Measurements from ENCODE around the gene BAG1. TPM values are rescaled to one million over a fixed set of nuclear protein-coding genes. Genes with fewer than 3 reads are reported as not detected.

BAG1 gene
- total RNA-seq: 100 to 1,000 TPM in 3 of 4 donors, 10 to 100 TPM in 1; 81.5 to 244 (median 158) TPM

GRCh38 chr9:33264473-33265177, at the start of gene BAG1, which contains the start of gene CHMP5:
Gene BAG1, minus strand, starts transcription at chr9:33264708.
Gene CHMP5, plus strand, starts transcription at chr9:33265049. Its CDS starts 30 bp downstream, at chr9:33265079.
- TF ChIP-seq POLR2A (IDR thresholded peaks at IDR 0.05) (peak; percentile 98 to 99), CTCF (IDR thresholded peaks at IDR 0.05 in 4 of 5, conservative IDR thresholded peaks at IDR 0.05 in 1 of 5) (peak in 3 of 5 experiments; percentile 21 to 51 (median 48))
- H3K9me3 ChIP-seq: no peaks in the 10 kb centered on the region
- peaks cover 17 to 20% of the 10 kb centered on the region in 2 donors for H3K4me1 ChIP-seq
- peak within 1 kb of the TSS; percentile 86 to 100 (median 90) for H3K4me3 ChIP-seq
- in situ Hi-C loops (cut with MboI; ENCODE audit: low sequenced_read_pairs in 4 of 4) (no loop called here), intact Hi-C loops (cut with DNase I; ENCODE audit: low total_unique reads) (loop anchor here (1.0 kb wide), 1 partner anchor 26 kb away; the partner anchor contains the start of gene NFX1)
- H3K36me3 ChIP-seq: peaks cover 0 to 51% of the 10 kb centered on the region in 2 donors
- H3K27ac ChIP-seq: peak within 1 kb of the TSS; percentile 96 to 100 (median 98)
- peak; percentile 88 to 91 for ATAC-seq
- peak; percentile 99 to 100 for DNase-seq
- no peaks in the 10 kb centered on the region for H3K27me3 ChIP-seq

GRCh38 chr9:33311953-33312352, 47.4 kb upstream of the BAG1 start:
- no peak for TF ChIP-seq POLR2A (IDR thresholded peaks at IDR 0.05)

GRCh38 chr9:33310748-33311147, 46.2 kb upstream of the BAG1 start:
- Histone ChIP-seq H3K4me1 (peaks cover 0 to 8% of the 10 kb centered on the region in 2 donors), H3K27me3 (no peaks in the 10 kb centered on the region), H3K36me3 (peaks cover 0 to 94% of the 10 kb centered on the region in 2 donors), H3K4me3 (no peak overlapping the region), H3K9me3 (no peaks in the 10 kb centered on the region), H3K27ac (peak overlapping the region in 2 of 4 donors; percentile 8 to 37)
- ATAC-seq: no peak
- intact Hi-C loops (cut with DNase I; ENCODE audit: low total_unique reads): no loop called here
- DNase-seq: no peak
- in situ Hi-C loops (cut with MboI; ENCODE audit: low sequenced_read_pairs in 4 of 4): no loop called here
- TF ChIP-seq CTCF (IDR thresholded peaks at IDR 0.05 in 4 of 5, conservative IDR thresholded peaks at IDR 0.05 in 1 of 5) (no peak), POLR2A (IDR thresholded peaks at IDR 0.05) (no peak)

More at GRCh38 chr9:33311953-33312352, 47.4 kb upstream of the BAG1 start:
- in situ Hi-C loops (cut with MboI; ENCODE audit: low sequenced_read_pairs in 4 of 4) (no loop called here), intact Hi-C loops (cut with DNase I; ENCODE audit: low total_unique reads) (no loop called here)
- ATAC-seq (no peak), DNase-seq (no peak)
- no peak overlapping the region for H3K4me3 ChIP-seq
- peaks cover 0 to 94% of the 10 kb centered on the region in 2 donors for H3K36me3 ChIP-seq
- no peaks in the 10 kb centered on the region for H3K27me3 ChIP-seq
- no peaks in the 10 kb centered on the region for H3K9me3 ChIP-seq
- peaks cover 0 to 7% of the 10 kb centered on the region in 2 donors for H3K4me1 ChIP-seq
- H3K27ac ChIP-seq: no peak overlapping the region

GRCh38 chr9:33309903-33310302, 45.4 kb upstream of the BAG1 start:
- H3K27ac ChIP-seq: peak overlapping the region in 2 of 4 donors; percentile 8 to 37

More at GRCh38 chr9:33309903-33310302, 45.4 kb upstream of the BAG1 start:
- ATAC-seq (no peak), DNase-seq (no peak)
- intact Hi-C loops (cut with DNase I; ENCODE audit: low total_unique reads): no loop called here
- Histone ChIP-seq H3K9me3 (no peaks in the 10 kb centered on the region), H3K36me3 (peaks cover 0 to 96% of the 10 kb centered on the region in 2 donors), H3K4me3 (no peak overlapping the region), H3K27me3 (no peaks in the 10 kb centered on the region), H3K4me1 (peaks cover 0 to 9% of the 10 kb centered on the region in 2 donors)
- no peak for TF ChIP-seq CTCF (IDR thresholded peaks at IDR 0.05 in 4 of 5, conservative IDR thresholded peaks at IDR 0.05 in 1 of 5)
- TF ChIP-seq POLR2A (IDR thresholded peaks at IDR 0.05): no peak
- in situ Hi-C loops (cut with MboI; ENCODE audit: low sequenced_read_pairs in 4 of 4): no loop called here

All from gastrocnemius medialis (tissue), 4 donors.